Ascending aorta (tissue), 2 donors: ENCODE results near the gene ARHGAP9. TPM values are rescaled to one million over a fixed set of nuclear protein-coding genes. Genes with fewer than 3 reads are reported as not detected.

Experiments
- DNase-seq, 2 donors: peaks; one replicate each; pipeline ENCODE4 v3.0.0-alpha.2; 2019; ENCODE audit warnings: low spot score in 2 of 2
- H3K27ac ChIP-seq, 2 donors: fragments of 200-600 bp; sonication (generic); one replicate each; pipeline ENCODE4 v1.5.1; 2016 to 2017; ENCODE audit warnings: mild to moderate bottlenecking in 1 of 2
- H3K27me3 ChIP-seq: fragments of 200-600 bp; sonication (generic); one replicate; pipeline ENCODE4 v1.5.1; 2017
- H3K36me3 ChIP-seq, 2 donors: fragments of 200-600 bp; sonication (generic); one replicate each; pipeline ENCODE4 v1.5.1; 2016
- H3K4me1 ChIP-seq, 2 donors: fragments of 200-600 bp; sonication (generic); one replicate each; pipeline ENCODE4 v1.5.1; 2016 to 2017; ENCODE audit warnings: mild to moderate bottlenecking in 1 of 2
- H3K4me3 ChIP-seq, 2 donors: fragments of 200-600 bp; sonication (generic); one replicate each; pipeline ENCODE4 v1.5.1; 2016 to 2017; ENCODE audit warnings: mild to moderate bottlenecking in 1 of 2
- H3K9me3 ChIP-seq, 2 donors: fragments of 200-600 bp; sonication (generic); one replicate each; pipeline ENCODE4 v1.5.1; 2016
- intact Hi-C: fragments of 100-400 bp; cut with DNase I; formaldehyde crosslinking; loops from one replicate; pipeline ENCODE4 v1.15.1; 2023
- total RNA-seq: library from RNA; depleted of rRNA; stranded (reverse); fragments of >200 nt; gene quantifications from one replicate; pipeline ENCODE4 v1.1.0, GENCODE V29; 2016
- TF ChIP-seq, protein P1 (sequence below), 3 experiments: fragments of 200-600 bp in 2 of 3; fragments of 450-650 bp in 1 of 3; sonication (generic) in 2 of 3; IDR thresholded peaks; one replicate each; pipeline ENCODE4 v1.5.1; 2016 to 2019; ENCODE audit warnings: antibody characterized with exemption in 3 of 3, mild to moderate bottlenecking in 1 of 3, moderate library complexity in 1 of 3

ARHGAP9 gene
- total RNA-seq, 1 donor from 2014 or later = 21.6 TPM

DNA sequence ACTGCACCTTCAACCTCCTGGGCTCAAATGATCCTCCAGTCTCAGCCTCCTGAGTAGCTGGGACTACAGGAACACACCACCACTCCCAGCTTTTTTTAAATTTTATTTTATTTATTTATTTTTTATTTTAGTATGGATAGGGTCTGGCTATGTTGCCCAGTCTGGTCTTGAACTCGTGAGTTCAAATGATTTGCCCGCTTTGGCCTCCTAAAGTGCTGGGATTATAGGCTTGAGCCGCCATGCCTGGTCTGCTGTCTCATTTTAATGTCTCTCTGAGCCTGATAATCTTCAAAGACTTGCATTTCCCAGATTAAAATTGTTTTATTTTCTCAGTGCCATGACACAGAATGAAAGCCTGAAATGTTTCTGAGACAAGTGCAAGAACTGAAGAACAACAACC lies 46.3 kb downstream of the ARHGAP9 start:
- no peak overlapping the region for H3K4me3 ChIP-seq
- H3K27me3 ChIP-seq = no peaks in the 10 kb centered on the region
- H3K9me3 ChIP-seq = no peaks in the 10 kb centered on the region
- no peak for DNase-seq
- H3K36me3 ChIP-seq = no peaks in the 10 kb centered on the region
- no peak overlapping the region for H3K27ac ChIP-seq
- peaks cover 6 to 7% of the 10 kb centered on the region in 2 donors for H3K4me1 ChIP-seq
- intact Hi-C loops = no loop called here
- TF ChIP-seq, protein P1, sequence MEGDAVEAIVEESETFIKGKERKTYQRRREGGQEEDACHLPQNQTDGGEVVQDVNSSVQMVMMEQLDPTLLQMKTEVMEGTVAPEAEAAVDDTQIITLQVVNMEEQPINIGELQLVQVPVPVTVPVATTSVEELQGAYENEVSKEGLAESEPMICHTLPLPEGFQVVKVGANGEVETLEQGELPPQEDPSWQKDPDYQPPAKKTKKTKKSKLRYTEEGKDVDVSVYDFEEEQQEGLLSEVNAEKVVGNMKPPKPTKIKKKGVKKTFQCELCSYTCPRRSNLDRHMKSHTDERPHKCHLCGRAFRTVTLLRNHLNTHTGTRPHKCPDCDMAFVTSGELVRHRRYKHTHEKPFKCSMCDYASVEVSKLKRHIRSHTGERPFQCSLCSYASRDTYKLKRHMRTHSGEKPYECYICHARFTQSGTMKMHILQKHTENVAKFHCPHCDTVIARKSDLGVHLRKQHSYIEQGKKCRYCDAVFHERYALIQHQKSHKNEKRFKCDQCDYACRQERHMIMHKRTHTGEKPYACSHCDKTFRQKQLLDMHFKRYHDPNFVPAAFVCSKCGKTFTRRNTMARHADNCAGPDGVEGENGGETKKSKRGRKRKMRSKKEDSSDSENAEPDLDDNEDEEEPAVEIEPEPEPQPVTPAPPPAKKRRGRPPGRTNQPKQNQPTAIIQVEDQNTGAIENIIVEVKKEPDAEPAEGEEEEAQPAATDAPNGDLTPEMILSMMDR (IDR thresholded peaks at IDR 0.05) = no peak

DNA sequence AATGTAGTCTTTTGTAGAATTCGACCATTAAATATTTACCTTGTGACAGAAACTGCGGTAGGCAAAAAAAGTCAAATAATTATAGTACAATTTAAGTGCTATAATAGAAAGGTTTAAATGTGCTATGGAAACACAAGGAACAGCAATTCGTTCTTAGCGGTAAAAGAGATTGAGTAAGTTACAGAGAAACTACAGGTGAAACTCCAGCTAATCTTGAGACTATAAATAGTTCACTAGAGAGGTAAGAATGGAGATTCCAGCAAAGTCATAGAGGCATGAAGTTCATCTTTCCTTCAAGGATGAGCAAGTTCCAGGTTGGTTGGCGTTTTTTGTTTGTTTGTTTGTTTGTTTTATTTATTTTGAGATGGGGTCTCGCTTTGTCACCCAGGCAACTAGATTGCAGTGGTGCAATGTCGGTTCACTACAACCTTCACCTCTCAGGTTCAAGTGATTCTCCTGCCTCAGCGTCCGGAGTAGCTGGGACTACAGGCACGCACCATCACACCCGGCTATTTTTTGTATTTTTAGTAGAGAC lies 47.9 kb downstream of the ARHGAP9 start:
- Histone ChIP-seq H3K9me3 (no peaks in the 10 kb centered on the region), H3K36me3 (no peaks in the 10 kb centered on the region), H3K4me1 (peaks cover 6 to 7% of the 10 kb centered on the region in 2 donors), H3K27ac (peak overlapping the region; percentile 94 to 100), H3K4me3 (peak overlapping the region in 1 of 2 donors; percentile 98), H3K27me3 (no peaks in the 10 kb centered on the region)
- TF ChIP-seq, protein P1 (IDR thresholded peaks at IDR 0.05) = no peak
- no peak for DNase-seq
- intact Hi-C loops = no loop called here

DNA sequence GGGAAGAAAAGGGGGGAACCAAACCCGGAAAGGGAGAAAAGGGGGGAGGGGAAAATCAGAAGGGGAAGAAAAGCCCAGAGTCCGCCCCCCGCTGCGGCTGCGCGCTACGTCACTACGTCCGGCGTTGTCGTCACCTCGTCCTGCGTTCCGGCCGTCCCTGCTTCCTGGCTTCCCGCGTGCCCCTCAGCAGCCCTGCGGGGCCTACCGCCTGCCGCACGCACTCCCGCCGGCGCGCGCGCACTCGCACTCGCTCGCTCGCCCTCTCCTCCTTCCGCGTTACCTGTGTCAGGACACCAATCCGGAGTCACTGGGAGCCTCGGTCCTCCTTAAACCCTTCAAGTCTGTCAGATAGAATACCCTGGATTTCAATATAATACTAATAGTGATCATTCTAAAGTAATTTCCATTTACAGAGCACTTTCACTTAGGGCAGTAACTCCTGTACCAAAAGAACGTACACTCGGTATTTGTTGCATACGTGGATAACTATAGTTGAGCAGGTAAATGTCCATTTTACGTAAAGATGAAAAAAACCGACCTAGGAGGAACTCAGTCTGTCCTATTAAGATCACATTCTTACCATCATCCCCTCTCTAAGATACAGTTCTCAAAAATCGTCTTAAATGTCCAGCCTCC lies 48.6 kb downstream of the ARHGAP9 start, which contains the start of gene R3HDM2:
TSS of gene R3HDM2 (minus strand) at position 113 of the 636 bp plus-strand sequence. CDS start 120,615 bp downstream, outside the sequence.
- Histone ChIP-seq H3K4me3 (peak within 1 kb of the TSS; percentile 90 to 98), H3K4me1 (peaks cover 6 to 7% of the 10 kb centered on the region in 2 donors), H3K27me3 (no peaks in the 10 kb centered on the region), H3K36me3 (no peaks in the 10 kb centered on the region), H3K9me3 (no peaks in the 10 kb centered on the region), H3K27ac (peak within 1 kb of the TSS; percentile 94 to 100)
- DNase-seq = peak; percentile 80 to 97
- TF ChIP-seq, protein P1 (IDR thresholded peaks at IDR 0.05) = no peak
- intact Hi-C loops = loop anchor here (1.0 kb wide), 1 partner anchor 21 kb away; no protein-coding TSS in a partner anchor

DNA sequence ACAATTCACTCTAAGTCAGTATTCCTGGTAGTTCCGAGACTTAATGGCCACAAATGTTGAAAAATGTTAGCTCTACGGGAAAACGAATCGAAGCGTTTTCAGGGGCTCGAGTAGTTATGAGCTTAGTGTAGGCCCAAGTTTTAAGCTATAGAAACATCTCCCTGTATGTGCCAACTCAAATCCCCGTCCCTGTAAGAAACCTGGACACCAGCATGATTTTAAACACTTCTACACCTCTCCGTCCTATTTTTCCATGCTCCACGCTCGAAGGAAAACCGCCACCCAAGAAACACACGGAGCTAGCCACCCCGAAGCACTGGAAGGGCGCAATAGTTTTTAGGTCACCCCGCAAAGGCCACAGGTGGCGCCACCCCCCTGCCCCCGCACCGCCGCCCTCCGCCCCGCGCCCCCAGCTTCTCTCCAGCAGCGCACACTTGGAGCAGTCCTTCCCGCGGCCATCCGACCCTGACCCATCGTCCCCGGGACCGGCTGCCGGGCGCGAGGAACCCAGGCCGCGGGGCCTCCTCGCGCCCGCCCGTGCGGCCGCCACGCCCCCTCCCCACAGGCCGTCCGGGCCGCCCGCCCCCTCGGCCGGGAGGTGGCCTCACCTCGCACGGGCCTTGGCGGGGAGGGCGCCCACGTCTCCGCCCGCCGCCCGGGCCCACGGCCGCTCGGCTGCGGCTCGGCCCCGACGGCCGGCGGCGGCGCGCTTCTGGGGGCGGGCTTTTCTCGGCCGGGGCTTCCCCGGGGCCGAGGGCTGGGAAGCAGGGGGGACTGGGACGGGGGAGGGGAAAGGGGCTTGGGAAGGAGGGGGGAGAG lies 49.3 kb downstream of the ARHGAP9 start:
- Histone ChIP-seq H3K27me3 (no peaks in the 10 kb centered on the region), H3K27ac (peak overlapping the region; percentile 94 to 100), H3K36me3 (peaks cover 0 to 2% of the 10 kb centered on the region in 2 donors), H3K4me1 (peaks cover 6 to 7% of the 10 kb centered on the region in 2 donors), H3K4me3 (peak overlapping the region; percentile 90 to 98), H3K9me3 (no peaks in the 10 kb centered on the region)
- TF ChIP-seq, protein P1 (IDR thresholded peaks at IDR 0.05) = no peak
- intact Hi-C loops = loop anchor here (1.0 kb wide), 1 partner anchor 22 kb away; no protein-coding TSS in a partner anchor
- DNase-seq = peak in 1 of 2 donors; percentile 77

DNA sequence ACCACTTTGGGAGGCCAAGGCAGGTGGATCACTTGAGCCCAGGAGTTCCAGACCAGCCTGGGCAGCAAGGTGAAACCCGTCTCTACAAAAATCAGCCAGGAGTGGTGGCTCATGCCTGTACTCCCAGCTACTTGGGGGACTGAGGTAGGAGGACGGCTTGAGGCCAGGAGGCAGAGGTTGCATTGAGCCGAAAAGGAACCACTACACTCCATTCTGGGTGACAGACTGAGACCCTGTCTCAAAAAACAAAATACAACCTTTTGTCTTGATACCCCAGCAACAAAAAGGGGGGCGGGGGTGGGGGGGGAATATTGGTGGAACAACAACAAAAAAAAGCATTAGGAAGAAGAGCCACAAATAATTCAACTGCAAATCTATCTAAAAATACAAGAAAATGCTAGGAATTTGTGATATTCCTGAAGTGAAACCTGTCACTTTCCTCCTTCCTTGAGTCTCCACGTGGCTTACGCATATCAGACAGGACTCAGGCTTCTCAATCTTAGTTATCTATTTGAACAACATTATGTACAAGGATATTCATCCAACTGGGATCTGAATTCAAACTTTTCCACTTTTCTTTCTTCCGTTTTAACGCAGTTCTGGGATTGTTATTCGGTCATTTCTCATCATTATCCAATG lies 50.1 kb downstream of the ARHGAP9 start:
- no peak for DNase-seq
- peak overlapping the region; percentile 90 to 98 for H3K4me3 ChIP-seq
- H3K36me3 ChIP-seq = peaks cover 0 to 6% of the 10 kb centered on the region in 2 donors
- intact Hi-C loops = loop anchor here (1.0 kb wide), 1 partner anchor 23 kb away; no protein-coding TSS in a partner anchor
- H3K27me3 ChIP-seq = no peaks in the 10 kb centered on the region
- no peaks in the 10 kb centered on the region for H3K9me3 ChIP-seq
- H3K4me1 ChIP-seq = peaks cover 6 to 7% of the 10 kb centered on the region in 2 donors
- peak overlapping the region; percentile 94 to 100 for H3K27ac ChIP-seq
- TF ChIP-seq, protein P1 (IDR thresholded peaks at IDR 0.05) = no peak
